Upper lobe of right lung (tissue), 1 donor: ENCODE results near the gene KCNC4. TPM values are rescaled to one million over a fixed set of nuclear protein-coding genes. Genes with fewer than 3 reads are reported as not detected.

Experiments used
- ATAC-seq: fragments of 200-7000 bp; cut with Tn5 transposase; one replicate; pipeline ENCODE4 v1.9.1; 2020; ENCODE audit warnings: mild to moderate bottlenecking, moderate library complexity
- DNase-seq: peaks from one replicate; pipeline ENCODE4 v3.0.0-alpha.2; 2020
- H3K27ac ChIP-seq: fragments of 200-600 bp; one replicate; pipeline ENCODE4 v1.8.0; 2022
- H3K27me3 ChIP-seq: fragments of 200-600 bp; one replicate; pipeline ENCODE4 v1.8.0; 2022; ENCODE audit warnings: mild to moderate bottlenecking
- H3K36me3 ChIP-seq: fragments of 200-600 bp; one replicate; pipeline ENCODE4 v1.8.0; 2022
- H3K4me1 ChIP-seq: fragments of 200-600 bp; one replicate; pipeline ENCODE4 v1.8.0; 2022
- H3K4me3 ChIP-seq: fragments of 200-600 bp; one replicate; pipeline ENCODE4 v1.8.0; 2022; ENCODE audit warnings: mild to moderate bottlenecking
- H3K9me3 ChIP-seq: fragments of 200-600 bp; one replicate; pipeline ENCODE4 v1.8.0; 2022
- intact Hi-C: fragments of 100-400 bp; cut with DNase I; formaldehyde crosslinking; loops from one replicate; pipeline ENCODE4 v1.11.0; 2022
- long read RNA-seq: library from polyadenylated mRNA; unstranded; transcript quantifications from one replicate; pipeline ENCODE4 v2.0.0, GENCODE V29; 2021
- total RNA-seq: library from RNA; stranded (reverse); fragmentation: NEBNext Ultra II Directional; extraction: Animal tissue kit (Norgen Biotek cat#: 25700); gene quantifications from one replicate; pipeline ENCODE4 v1.2.1, GENCODE V29; 2021
- TF ChIP-seq, protein P1 (sequence below): fragments of 200-600 bp; IDR thresholded peaks from one replicate; pipeline ENCODE4 v1.8.0; 2022; ENCODE audit warnings: antibody characterized with exemption
- donor health status: DM: no; HTN: yes; CAD: no; lungs with severe emphysema.

The KCNC4 gene
- 11.1 TPM for total RNA-seq
- long read RNA-seq, full-length matches to known transcripts = 19 of 31 reads
- long read RNA-seq, partial matches to known transcripts = 1 of 31 reads
- long read RNA-seq, other reads (novel, unspliced or antisense) = 11 of 31 reads

DNA sequence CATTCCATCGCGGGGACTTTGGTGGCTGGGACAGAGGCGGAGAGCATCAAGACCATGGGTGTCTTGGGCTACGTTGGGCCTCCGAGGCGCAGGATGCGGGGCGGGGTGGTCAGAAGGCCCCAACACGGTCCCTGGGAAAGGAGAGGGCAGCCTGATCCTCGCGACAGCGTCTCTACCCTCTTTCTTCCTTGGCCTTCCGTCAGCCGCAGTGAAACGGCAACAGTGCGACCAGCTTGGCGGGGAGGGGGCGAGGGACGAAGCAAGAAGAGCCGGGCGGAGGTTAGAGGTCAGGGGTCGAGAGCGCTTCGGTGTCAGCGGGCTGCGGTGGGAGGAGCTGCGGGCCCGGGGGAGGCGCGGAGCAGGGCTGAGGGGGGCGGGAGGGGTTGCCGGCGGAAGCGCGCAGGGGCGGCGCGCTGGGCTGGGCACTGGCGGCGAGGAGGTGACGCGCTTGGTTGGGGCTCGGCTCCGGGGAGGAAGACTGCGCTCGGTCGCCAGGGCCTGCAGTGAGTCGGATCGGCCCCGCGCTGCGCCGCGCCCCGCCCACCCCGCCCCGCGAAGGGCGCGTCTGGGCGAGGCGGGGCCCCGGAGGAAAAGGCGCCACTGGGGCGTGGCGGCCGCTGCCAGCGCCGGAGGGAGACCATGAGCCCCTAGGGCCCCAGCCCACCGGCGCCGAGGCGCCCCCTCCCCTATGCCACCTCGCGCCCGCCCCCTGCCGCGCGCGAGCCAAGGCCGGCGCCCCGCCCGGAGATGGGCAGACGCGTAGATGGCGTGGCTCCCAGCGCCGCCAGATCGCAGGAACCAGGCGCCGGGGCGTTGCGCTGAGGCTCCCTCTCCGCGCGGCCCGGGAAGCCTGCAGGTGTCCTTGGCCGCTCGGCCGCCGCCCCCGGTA, at the start of gene KCNC4:
TSS of gene KCNC4 (plus strand) at position 600 of the 889 bp plus-strand sequence. CDS start 1,186 bp downstream, outside the sequence.
- Histone ChIP-seq H3K4me3 (peak within 1 kb of the TSS; percentile 75), H3K27ac (peak within 1 kb of the TSS; percentile 89), H3K36me3 (no peaks in the 10 kb centered on the region), H3K27me3 (no peaks in the 10 kb centered on the region), H3K9me3 (no peaks in the 10 kb centered on the region), H3K4me1 (peaks cover 17% of the 10 kb centered on the region)
- intact Hi-C loops = no loop called here
- DNase-seq (peak; percentile 95), ATAC-seq (peak; percentile 93)
- TF ChIP-seq, protein P1, sequence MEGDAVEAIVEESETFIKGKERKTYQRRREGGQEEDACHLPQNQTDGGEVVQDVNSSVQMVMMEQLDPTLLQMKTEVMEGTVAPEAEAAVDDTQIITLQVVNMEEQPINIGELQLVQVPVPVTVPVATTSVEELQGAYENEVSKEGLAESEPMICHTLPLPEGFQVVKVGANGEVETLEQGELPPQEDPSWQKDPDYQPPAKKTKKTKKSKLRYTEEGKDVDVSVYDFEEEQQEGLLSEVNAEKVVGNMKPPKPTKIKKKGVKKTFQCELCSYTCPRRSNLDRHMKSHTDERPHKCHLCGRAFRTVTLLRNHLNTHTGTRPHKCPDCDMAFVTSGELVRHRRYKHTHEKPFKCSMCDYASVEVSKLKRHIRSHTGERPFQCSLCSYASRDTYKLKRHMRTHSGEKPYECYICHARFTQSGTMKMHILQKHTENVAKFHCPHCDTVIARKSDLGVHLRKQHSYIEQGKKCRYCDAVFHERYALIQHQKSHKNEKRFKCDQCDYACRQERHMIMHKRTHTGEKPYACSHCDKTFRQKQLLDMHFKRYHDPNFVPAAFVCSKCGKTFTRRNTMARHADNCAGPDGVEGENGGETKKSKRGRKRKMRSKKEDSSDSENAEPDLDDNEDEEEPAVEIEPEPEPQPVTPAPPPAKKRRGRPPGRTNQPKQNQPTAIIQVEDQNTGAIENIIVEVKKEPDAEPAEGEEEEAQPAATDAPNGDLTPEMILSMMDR = no peak

DNA sequence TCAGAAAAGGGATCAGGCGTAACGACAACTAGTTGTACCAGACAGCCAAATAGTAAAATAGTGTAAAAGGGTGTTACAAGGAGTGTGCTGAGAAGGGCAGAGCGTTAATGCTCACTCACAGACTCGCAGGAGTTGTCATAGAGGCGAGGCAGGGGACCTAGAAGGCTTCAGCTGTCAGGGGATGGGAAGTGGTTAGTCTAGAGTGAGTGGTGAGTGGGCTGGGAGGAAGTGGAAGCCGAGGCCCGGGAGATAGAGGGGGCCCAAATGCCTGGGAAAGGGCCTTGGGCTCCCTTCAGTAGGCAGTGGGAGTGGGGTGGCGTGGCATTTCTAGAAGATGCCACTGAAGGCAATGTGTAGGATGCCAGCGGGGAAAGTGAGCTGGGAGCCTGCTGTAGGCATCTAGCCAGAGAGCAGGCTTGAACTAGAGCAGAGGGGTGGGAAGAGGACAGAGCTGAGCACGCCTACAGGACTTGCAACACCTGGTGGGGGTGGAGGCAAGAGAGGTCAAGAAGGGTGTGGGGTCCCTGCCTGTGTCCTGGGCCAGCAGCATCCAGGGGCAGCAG, 49.5 kb upstream of the KCNC4 start:
- ATAC-seq (no peak), DNase-seq (no peak)
- Histone ChIP-seq H3K4me1 (no peaks in the 10 kb centered on the region), H3K4me3 (no peak overlapping the region), H3K9me3 (no peaks in the 10 kb centered on the region), H3K27me3 (peaks cover 24% of the 10 kb centered on the region), H3K36me3 (no peaks in the 10 kb centered on the region), H3K27ac (no peak overlapping the region)
- TF ChIP-seq, protein P1 = no peak
- intact Hi-C loops = no loop called here

DNA sequence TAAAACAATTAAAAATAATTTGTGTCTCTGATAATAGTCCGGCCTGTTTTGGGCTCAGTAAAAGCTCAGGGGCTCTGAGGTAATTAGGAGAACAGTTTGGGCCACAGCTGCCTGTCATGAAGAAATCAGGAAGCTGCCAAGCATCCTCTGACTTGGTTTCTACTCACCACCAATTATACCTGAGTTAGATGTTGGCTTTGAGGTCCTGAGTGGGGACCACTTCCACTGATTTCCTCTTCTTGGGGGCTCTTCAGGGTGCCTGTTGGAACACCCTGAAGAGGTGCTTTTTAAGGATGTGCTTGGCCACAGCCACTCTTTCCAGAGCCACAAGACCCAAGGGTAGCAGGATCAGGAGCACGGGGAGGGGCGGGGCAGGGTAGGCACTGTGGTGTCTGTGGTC, 48.9 kb upstream of the KCNC4 start:
- TF ChIP-seq, protein P1 = no peak
- H3K4me1 ChIP-seq = no peaks in the 10 kb centered on the region
- ATAC-seq (no peak), DNase-seq (no peak)
- H3K27me3 ChIP-seq = peaks cover 20% of the 10 kb centered on the region
- no peak overlapping the region for H3K4me3 ChIP-seq
- no peaks in the 10 kb centered on the region for H3K9me3 ChIP-seq
- H3K36me3 ChIP-seq = no peaks in the 10 kb centered on the region
- intact Hi-C loops = no loop called here
- no peak overlapping the region for H3K27ac ChIP-seq

DNA sequence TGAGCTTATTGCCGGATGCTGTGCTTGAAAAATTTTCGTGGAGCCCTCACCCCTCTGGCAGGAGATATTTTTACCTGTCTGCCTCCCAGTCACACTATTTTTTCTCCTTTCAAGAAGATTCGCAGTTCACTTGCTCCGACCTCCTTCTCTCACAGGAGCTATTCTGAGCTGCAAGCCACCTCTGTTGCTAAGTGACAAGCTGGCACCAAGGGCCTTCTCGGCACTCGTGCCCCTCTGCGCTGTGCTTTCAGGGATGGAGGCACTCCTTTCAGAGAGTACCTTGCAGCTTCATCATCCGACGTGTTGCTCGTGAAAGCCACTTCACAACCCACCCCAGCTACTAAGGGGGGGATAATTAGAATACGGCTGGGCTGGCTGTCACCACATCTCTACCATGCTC, 48.3 kb upstream of the KCNC4 start:
- ATAC-seq = no peak
- intact Hi-C loops = no loop called here
- Histone ChIP-seq H3K4me1 (no peaks in the 10 kb centered on the region), H3K27me3 (peaks cover 15% of the 10 kb centered on the region), H3K4me3 (no peak overlapping the region), H3K9me3 (no peaks in the 10 kb centered on the region), H3K36me3 (no peaks in the 10 kb centered on the region), H3K27ac (no peak overlapping the region)
- TF ChIP-seq, protein P1 = no peak
- DNase-seq = no peak

DNA sequence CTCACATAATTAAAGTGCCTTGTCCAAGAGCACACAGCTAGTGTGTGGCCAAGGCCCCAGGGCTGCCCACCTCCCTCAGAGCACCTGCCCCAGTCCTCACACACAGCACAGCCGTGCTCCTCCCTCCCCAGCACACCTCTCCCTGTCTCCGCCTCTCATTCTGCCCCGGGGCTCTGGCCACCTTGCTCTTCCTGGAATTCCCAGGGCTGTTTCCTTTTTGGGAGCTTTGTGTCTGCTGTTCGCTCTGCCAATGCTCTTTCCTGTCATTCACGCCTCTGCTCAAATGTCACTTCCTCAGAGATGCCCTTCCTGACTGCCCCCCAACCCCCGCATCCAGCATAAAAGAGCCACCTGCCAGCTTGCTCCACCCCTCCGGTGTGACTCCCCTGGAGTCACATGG, 46.5 kb upstream of the KCNC4 start:
- intact Hi-C loops = no loop called here
- Histone ChIP-seq H3K4me1 (no peaks in the 10 kb centered on the region), H3K27me3 (peaks cover 5% of the 10 kb centered on the region), H3K36me3 (no peaks in the 10 kb centered on the region), H3K4me3 (no peak overlapping the region), H3K27ac (no peak overlapping the region), H3K9me3 (no peaks in the 10 kb centered on the region)
- ATAC-seq (no peak), DNase-seq (no peak)
- TF ChIP-seq, protein P1 = no peak
